ENCODE results near the gene ASB10.

- TF ChIP-seq CTCF (IDR thresholded peaks at IDR 0.05) (no peak), POLR2A (IDR thresholded peaks at IDR 0.05) (no peak), POLR2AphosphoS5 (IDR thresholded peaks at IDR 0.05) (no peak)
Observed at GRCh38 chr7:151191544-151191943, 4.5 kb upstream of the ASB10 start.
